Cardiac septum (tissue), 1 donor: ENCODE results near the gene IGFBPL1. TPM values are rescaled to one million over a fixed set of nuclear protein-coding genes. Genes with fewer than 3 reads are reported as not detected.
"Not testable (repeated sequence)": the region's sequence is repeated elsewhere in the genome, so short reads cannot be mapped to it uniquely, and the experiment has no call there.

Source experiments
- DNase-seq: peaks from one replicate; pipeline ENCODE4 v3.0.0-alpha.2; 2020; ENCODE audit warnings: low spot score
- intact Hi-C: fragments of 100-400 bp; cut with DNase I; formaldehyde crosslinking; loops from one replicate; pipeline ENCODE4 v1.14.0; 2022
- total RNA-seq: library from RNA; stranded (reverse); fragmentation: NEBNext Ultra II Directional; extraction: Animal tissue kit (Norgen Biotek cat#: 25700); gene quantifications from one replicate; pipeline ENCODE4 v1.2.1, GENCODE V29; 2021
- donor health status: DM: no; HTN: no; CAD: no.

IGFBPL1 gene
- total RNA-seq, 1 donor from 2014 or later: 0.30 TPM

GRCh38 chr9:38384990-38385848, 39.0 kb downstream of the IGFBPL1 start:
- peak; percentile 73 for DNase-seq
- intact Hi-C loops: no loop called here

GRCh38 chr9:38382141-38382540, 42.1 kb downstream of the IGFBPL1 start:
- no peak for DNase-seq
- intact Hi-C loops: no loop called here

- peak; percentile 59 for DNase-seq
- intact Hi-C loops: no loop called here
Measured at GRCh38 chr9:38380872-38381534, 43.3 kb downstream of the IGFBPL1 start.

- DNase-seq: peak; percentile 39
- intact Hi-C loops: no loop called here
Measured at GRCh38 chr9:38380230-38380871, 43.9 kb downstream of the IGFBPL1 start.

GRCh38 chr9:38377336-38378083, 46.7 kb downstream of the IGFBPL1 start:
- intact Hi-C loops: not testable (repeated sequence)
- peak; percentile 69 for DNase-seq

- peak; percentile 69 for DNase-seq
- intact Hi-C loops: no loop called here
Measured at GRCh38 chr9:38376021-38376670, 48.1 kb downstream of the IGFBPL1 start.

GRCh38 chr9:38375572-38375963, 48.7 kb downstream of the IGFBPL1 start:
- no peak for DNase-seq
- intact Hi-C loops: no loop called here

- intact Hi-C loops: no loop called here
- DNase-seq: no peak
Measured at GRCh38 chr9:38374847-38375571, 49.2 kb downstream of the IGFBPL1 start.

- no peak for DNase-seq
Measured at GRCh38 chr9:38373679-38374078, 50.6 kb downstream of the IGFBPL1 start.

GRCh38 chr9:38372762-38373619, 51.3 kb downstream of the IGFBPL1 start:
- intact Hi-C loops: no loop called here
- DNase-seq: peak; percentile 33

More at GRCh38 chr9:38373679-38374078, 50.6 kb downstream of the IGFBPL1 start:
- intact Hi-C loops: no loop called here

GRCh38 chr9:38371495-38371894, 52.8 kb downstream of the IGFBPL1 start:
- intact Hi-C loops: no loop called here
- DNase-seq: peak; percentile 24

GRCh38 chr9:38370176-38370575, 54.1 kb downstream of the IGFBPL1 start:
- intact Hi-C loops: no loop called here
- peak; percentile 41 for DNase-seq

GRCh38 chr9:38368731-38369130, 55.5 kb downstream of the IGFBPL1 start:
- intact Hi-C loops: no loop called here
- peak; percentile 5 for DNase-seq

- intact Hi-C loops: no loop called here
Measured at GRCh38 chr9:38367898-38368297, 56.4 kb downstream of the IGFBPL1 start.

GRCh38 chr9:38363589-38363925, 60.7 kb downstream of the IGFBPL1 start:
- DNase-seq: no peak
- intact Hi-C loops: loop anchor here (5.0 kb wide), 5 partner anchors 51 to 616 kb away; no protein-coding TSS in a partner anchor

More at GRCh38 chr9:38367898-38368297, 56.4 kb downstream of the IGFBPL1 start:
- no peak for DNase-seq

GRCh38 chr9:38362852-38363588, 61.2 kb downstream of the IGFBPL1 start:
- intact Hi-C loops: loop anchor here (5.0 kb wide), 5 partner anchors 51 to 616 kb away; no protein-coding TSS in a partner anchor

GRCh38 chr9:38361473-38361850, 62.8 kb downstream of the IGFBPL1 start:
- intact Hi-C loops: loop anchor here (5.0 kb wide), 5 partner anchors 49 to 614 kb away; no protein-coding TSS in a partner anchor
- DNase-seq: peak; percentile 20

More at GRCh38 chr9:38362852-38363588, 61.2 kb downstream of the IGFBPL1 start:
- peak; percentile 44 for DNase-seq
